Esophagus squamous epithelium (tissue), 5 donors: ENCODE measurements around the gene GPC5. TPM values are rescaled to one million over a fixed set of nuclear protein-coding genes. Genes with fewer than 3 reads are reported as not detected.

ENCODE experiments used
- DNase-seq: peaks from one replicate; lab custom pipeline; 2025; lab: John Stamatoyannopoulos, UW
- H3K27ac ChIP-seq, 4 donors: fragments of 200-600 bp; sonication (generic); one replicate each; pipeline ENCODE4 v1.5.1; 2016 to 2019; ENCODE audit warnings: mild to moderate bottlenecking in 1 of 4
- H3K27me3 ChIP-seq, 4 donors: fragments of 200-600 bp; sonication (generic); 1 replicate in 3 of 4; 2 replicates in 1 of 4; pipeline versions ENCODE4 v1.5.1 to v1.6.0; 2017 to 2021; ENCODE audit warnings: antibody characterized with exemption in 1 of 4
- H3K36me3 ChIP-seq, 3 donors: fragments of 200-600 bp; sonication (generic); one replicate each; pipeline ENCODE4 v1.5.1; 2016 to 2019
- H3K4me1 ChIP-seq, 3 donors: fragments of 200-600 bp; sonication (generic); one replicate each; pipeline ENCODE4 v1.5.1; 2017 to 2019
- H3K4me3 ChIP-seq, 4 donors: fragments of 200-600 bp; sonication (generic); 1 replicate in 3 of 4; 2 replicates in 1 of 4; pipeline ENCODE4 v1.5.1; 2016 to 2019; ENCODE audit warnings: mild to moderate bottlenecking in 2 of 4, moderate library complexity in 1 of 4
- H3K9me3 ChIP-seq, 3 donors: fragments of 200-600 bp; sonication (generic); one replicate each; pipeline ENCODE4 v1.5.1; 2016 to 2019
- POLR2A ChIP-seq, 4 donors: fragments of 450-650 bp; IDR thresholded peaks; one replicate each; pipeline ENCODE4 v1.6.1; 2017; ENCODE audit warnings: antibody characterized with exemption in 4 of 4, mild to moderate bottlenecking in 4 of 4, moderate library complexity in 3 of 4
- WGBS, 2 donors: methylation state at CpG; one replicate each; pipeline ENCODE4 v1.1.5; 2018; 5-methylcytosine and 5-hydroxymethylcytosine counted together
- intact Hi-C: fragments of 100-400 bp; cut with DNase I; formaldehyde crosslinking; loops from one replicate; pipeline ENCODE4 v1.15.0; 2022
- total RNA-seq, 4 donors: library from RNA; depleted of rRNA; stranded (reverse); fragments of >200 nt; gene quantifications; one replicate each; pipeline ENCODE4 v1.1.0, GENCODE V29; 2016
- TF ChIP-seq, protein P1 (sequence below), 6 experiments: fragments of 450-650 bp in 4 of 6; fragments of 200-600 bp in 2 of 6; sonication (generic) in 2 of 6; IDR thresholded peaks; one replicate each; pipeline ENCODE4 v1.5.1; 2016 to 2019; ENCODE audit warnings: antibody characterized with exemption in 6 of 6, mild to moderate bottlenecking in 4 of 6, moderate library complexity in 4 of 6
- donor health status: DM: yes; HTN: yes; CAD: no.

Gene GPC5
- total RNA-seq, 4 donors from 2014 or later, result not detected

DNA sequence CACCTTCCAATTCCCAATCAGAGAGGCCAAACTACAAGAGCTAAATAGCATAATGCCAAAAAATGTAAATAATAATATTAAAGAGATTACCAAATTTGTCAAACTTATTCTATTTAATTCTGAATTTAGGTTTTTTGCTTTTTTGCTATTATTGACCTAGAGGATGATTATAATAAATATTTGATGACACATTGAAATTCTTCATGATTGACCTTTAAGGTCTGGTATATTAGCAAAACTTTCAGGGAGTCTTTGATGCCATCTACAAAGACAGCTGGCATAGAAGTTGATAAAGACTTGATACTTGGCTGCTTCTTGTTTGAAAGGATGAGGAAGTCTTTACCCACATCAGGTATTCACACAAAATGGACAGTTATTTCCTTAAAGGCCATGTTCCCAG is 1168.3 kb downstream of the GPC5 start:
- no peak for TF ChIP-seq POLR2A (IDR thresholded peaks at IDR 0.05)
- TF ChIP-seq, protein P1, sequence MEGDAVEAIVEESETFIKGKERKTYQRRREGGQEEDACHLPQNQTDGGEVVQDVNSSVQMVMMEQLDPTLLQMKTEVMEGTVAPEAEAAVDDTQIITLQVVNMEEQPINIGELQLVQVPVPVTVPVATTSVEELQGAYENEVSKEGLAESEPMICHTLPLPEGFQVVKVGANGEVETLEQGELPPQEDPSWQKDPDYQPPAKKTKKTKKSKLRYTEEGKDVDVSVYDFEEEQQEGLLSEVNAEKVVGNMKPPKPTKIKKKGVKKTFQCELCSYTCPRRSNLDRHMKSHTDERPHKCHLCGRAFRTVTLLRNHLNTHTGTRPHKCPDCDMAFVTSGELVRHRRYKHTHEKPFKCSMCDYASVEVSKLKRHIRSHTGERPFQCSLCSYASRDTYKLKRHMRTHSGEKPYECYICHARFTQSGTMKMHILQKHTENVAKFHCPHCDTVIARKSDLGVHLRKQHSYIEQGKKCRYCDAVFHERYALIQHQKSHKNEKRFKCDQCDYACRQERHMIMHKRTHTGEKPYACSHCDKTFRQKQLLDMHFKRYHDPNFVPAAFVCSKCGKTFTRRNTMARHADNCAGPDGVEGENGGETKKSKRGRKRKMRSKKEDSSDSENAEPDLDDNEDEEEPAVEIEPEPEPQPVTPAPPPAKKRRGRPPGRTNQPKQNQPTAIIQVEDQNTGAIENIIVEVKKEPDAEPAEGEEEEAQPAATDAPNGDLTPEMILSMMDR (IDR thresholded peaks at IDR 0.05), result no peak
- Histone ChIP-seq H3K9me3 (no peaks in the 10 kb centered on the region), H3K4me3 (no peak overlapping the region), H3K4me1 (no peaks in the 10 kb centered on the region), H3K27ac (no peak overlapping the region), H3K36me3 (no peaks in the 10 kb centered on the region), H3K27me3 (no peaks in the 10 kb centered on the region)
- DNase-seq, result no peak
- intact Hi-C loops, result no loop called here

DNA sequence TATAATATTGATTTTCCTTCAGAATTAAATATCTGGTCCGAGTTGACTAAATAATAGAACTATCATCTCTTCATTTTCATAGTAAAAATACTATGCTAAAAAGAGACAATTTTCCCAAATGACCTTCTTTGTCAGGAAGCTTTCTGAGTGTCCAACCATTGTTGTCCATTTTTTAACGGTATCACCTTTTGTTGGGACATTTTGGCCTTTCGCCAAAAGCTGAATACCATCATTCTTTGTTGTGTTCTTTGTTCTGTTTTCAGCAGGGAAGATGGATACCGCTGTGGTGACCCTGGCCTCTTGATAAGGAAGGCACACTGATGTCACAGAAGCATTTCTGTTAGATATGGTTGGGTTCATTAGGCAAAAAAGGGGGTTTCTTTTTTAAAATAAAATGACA is 1173.8 kb downstream of the GPC5 start:
- no peak for DNase-seq
- 53 to 61% methylated on average over 4 of the region's 4 CpGs for WGBS, 2 donors
- Histone ChIP-seq H3K9me3 (no peaks in the 10 kb centered on the region), H3K27ac (no peak overlapping the region), H3K27me3 (no peaks in the 10 kb centered on the region), H3K4me3 (no peak overlapping the region), H3K36me3 (no peaks in the 10 kb centered on the region), H3K4me1 (no peaks in the 10 kb centered on the region)
- intact Hi-C loops, result no loop called here
- TF ChIP-seq, protein P1 (IDR thresholded peaks at IDR 0.05), result no peak
- TF ChIP-seq POLR2A (IDR thresholded peaks at IDR 0.05), result no peak

DNA sequence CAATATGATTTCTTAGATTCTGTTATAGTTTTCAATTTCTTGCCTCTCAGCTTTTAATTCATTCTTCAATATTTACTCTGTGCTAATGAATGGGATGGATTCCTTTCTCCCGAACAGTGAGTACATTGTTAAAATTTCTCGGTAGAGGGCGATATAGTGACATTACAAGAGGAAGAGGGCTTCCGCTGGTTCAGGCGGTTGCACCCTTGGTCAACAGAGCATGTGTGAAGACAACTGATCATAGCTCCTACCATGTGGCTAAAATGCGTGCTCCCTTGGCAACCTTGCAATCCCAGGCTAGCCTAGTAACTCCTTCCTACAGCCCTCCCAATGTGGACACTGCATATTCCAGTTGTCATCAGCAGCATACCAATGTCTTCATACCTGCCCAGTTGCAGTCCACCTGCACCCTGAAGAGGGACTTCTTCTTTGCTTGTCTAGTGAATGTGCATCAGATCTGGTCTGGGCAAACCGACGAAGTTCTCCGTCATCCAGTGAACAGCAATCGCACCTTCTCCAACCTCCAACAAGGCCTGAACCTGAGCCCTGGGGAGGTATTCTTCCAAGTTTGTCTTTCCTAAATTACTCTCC is 1175.1 kb downstream of the GPC5 start:
- Histone ChIP-seq H3K4me3 (no peak overlapping the region), H3K36me3 (no peaks in the 10 kb centered on the region), H3K27me3 (no peaks in the 10 kb centered on the region), H3K27ac (no peak overlapping the region), H3K9me3 (no peaks in the 10 kb centered on the region), H3K4me1 (no peaks in the 10 kb centered on the region)
- DNase-seq, result no peak
- no peak for TF ChIP-seq POLR2A (IDR thresholded peaks at IDR 0.05)
- TF ChIP-seq, protein P1 (IDR thresholded peaks at IDR 0.05), result no peak
- 57 to 58% methylated on average over 10 of the region's 10 CpGs for WGBS, 2 donors
- intact Hi-C loops, result no loop called here

DNA sequence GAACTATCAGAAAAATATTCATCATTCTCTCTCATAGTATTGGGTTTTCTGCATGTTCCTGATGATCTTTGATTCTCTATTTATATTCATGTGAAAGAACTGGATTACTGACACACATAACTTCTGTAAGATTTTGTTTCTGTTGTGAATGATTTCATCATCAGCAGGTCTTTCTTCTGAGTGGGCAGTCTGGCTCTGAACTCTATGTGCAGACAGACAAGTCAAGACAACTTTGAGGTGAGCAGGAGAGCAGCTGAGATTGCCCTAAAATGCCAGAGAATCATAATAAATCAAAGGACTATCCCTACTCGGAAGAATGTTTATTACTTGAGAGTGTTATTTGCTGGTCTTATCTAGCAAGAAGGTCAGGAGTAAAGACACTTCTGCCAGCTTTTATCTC is 1176.1 kb downstream of the GPC5 start:
- H3K4me1 ChIP-seq, result no peaks in the 10 kb centered on the region
- no peaks in the 10 kb centered on the region for H3K27me3 ChIP-seq
- DNase-seq, result no peak
- intact Hi-C loops, result no loop called here
- H3K36me3 ChIP-seq, result no peaks in the 10 kb centered on the region
- H3K9me3 ChIP-seq, result no peaks in the 10 kb centered on the region
- no peak overlapping the region for H3K27ac ChIP-seq
- 36 to 40% methylated on average over 1 of the region's 1 CpG for WGBS, 2 donors
- no peak for TF ChIP-seq POLR2A (IDR thresholded peaks at IDR 0.05)
- TF ChIP-seq, protein P1 (IDR thresholded peaks at IDR 0.05), result no peak
- no peak overlapping the region for H3K4me3 ChIP-seq

DNA sequence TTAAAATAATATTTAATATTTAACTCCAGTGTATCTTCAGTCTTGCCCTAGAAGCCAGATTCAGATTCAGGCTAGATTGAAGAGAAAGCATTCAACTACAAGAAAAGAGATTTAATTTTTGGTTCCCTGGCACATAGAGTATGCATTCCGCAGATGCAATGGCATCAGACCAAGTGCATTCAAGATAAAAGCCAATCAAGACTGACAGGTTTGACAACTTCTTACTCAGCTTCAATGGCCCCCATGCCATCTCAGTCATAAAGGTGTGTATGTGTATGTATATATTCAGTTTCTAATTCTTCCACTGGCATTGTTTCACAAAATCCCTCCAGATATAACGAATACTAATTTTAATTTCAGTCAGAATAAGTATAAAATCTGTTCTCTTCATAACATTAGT is 1177.4 kb downstream of the GPC5 start:
- 56 to 64% methylated on average over 2 of the region's 2 CpGs for WGBS, 2 donors
- no peak for TF ChIP-seq POLR2A (IDR thresholded peaks at IDR 0.05)
- H3K9me3 ChIP-seq, result no peaks in the 10 kb centered on the region
- H3K36me3 ChIP-seq, result no peaks in the 10 kb centered on the region
- H3K27me3 ChIP-seq, result no peaks in the 10 kb centered on the region
- intact Hi-C loops, result no loop called here
- no peaks in the 10 kb centered on the region for H3K4me1 ChIP-seq
- no peak overlapping the region for H3K27ac ChIP-seq
- DNase-seq, result no peak
- no peak overlapping the region for H3K4me3 ChIP-seq

DNA sequence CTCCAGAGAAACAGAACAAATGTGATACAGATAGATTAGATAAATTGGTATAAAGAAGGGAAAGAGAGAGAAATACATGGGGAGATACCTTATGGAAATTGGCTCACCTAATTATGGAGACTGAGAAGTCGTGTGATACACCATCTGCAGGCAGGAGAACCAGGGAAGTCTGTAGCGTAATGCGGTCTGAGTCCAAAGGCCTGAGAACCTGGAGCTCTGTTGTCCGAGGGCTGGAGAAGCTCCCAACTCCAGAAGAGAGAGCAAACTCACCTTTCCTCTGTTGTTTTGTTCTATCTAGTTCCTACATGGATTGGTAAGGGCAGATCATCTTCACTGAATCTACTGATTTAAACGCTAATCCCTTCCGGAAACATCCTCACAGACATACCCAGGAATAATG is 1179.9 kb downstream of the GPC5 start:
- no peak overlapping the region for H3K27ac ChIP-seq
- WGBS, 2 donors, result 74 to 86% methylated on average over 6 of the region's 6 CpGs
- intact Hi-C loops, result no loop called here

More for the DNA sequence above, 1179.9 kb downstream of the GPC5 start:
- H3K9me3 ChIP-seq, result no peaks in the 10 kb centered on the region
- no peaks in the 10 kb centered on the region for H3K36me3 ChIP-seq
- H3K4me1 ChIP-seq, result no peaks in the 10 kb centered on the region
- no peak for DNase-seq
- no peaks in the 10 kb centered on the region for H3K27me3 ChIP-seq
- no peak overlapping the region for H3K4me3 ChIP-seq
- TF ChIP-seq POLR2A (IDR thresholded peaks at IDR 0.05), result no peak
- TF ChIP-seq, protein P1 (IDR thresholded peaks at IDR 0.05), result no peak
